Spleen (tissue), 11 donors: ENCODE measurements around the gene LMCD1. TPM values are rescaled to one million over a fixed set of nuclear protein-coding genes. Genes with fewer than 3 reads are reported as not detected.

Experiments
- DNase-seq: peaks from one replicate; pipeline ENCODE4 v3.0.0-alpha.2; 2020
- H3K27ac ChIP-seq, 8 donors: fragments of 200-600 bp; sonication (generic) in 7 of 8; 1 replicate in 4 of 8; 2 replicates in 4 of 8; pipeline versions ENCODE4 v1.5.0 to v1.8.0; 2016 to 2021; ENCODE audit warnings: inconsistent platforms in 4 of 8, mild to moderate bottlenecking in 4 of 8, moderate library complexity in 1 of 8
- H3K27me3 ChIP-seq, 7 donors: fragments of 200-600 bp; sonication (generic) in 6 of 7; replicated peaks in 1 of 7; 1 replicate in 4 of 7; 2 replicates in 3 of 7; pipeline versions ENCODE4 v1.5.0 to v1.8.0; 2016 to 2021; ENCODE audit warnings: inconsistent platforms in 3 of 7, mild to moderate bottlenecking in 1 of 7
- H3K36me3 ChIP-seq, 6 donors: fragments of 200-600 bp; sonication (generic) in 5 of 6; 1 replicate in 4 of 6; 2 replicates in 2 of 6; pipeline versions ENCODE4 v1.5.0 to v1.8.0; 2016 to 2021; ENCODE audit warnings: inconsistent platforms in 2 of 6
- H3K4me1 ChIP-seq, 6 donors: fragments of 200-600 bp; sonication (generic) in 5 of 6; 1 replicate in 3 of 6; 2 replicates in 3 of 6; pipeline versions ENCODE4 v1.5.0 to v1.8.0; 2016 to 2021; ENCODE audit warnings: inconsistent platforms in 3 of 6
- H3K4me3 ChIP-seq, 8 donors: fragments of 200-600 bp; sonication (generic) in 7 of 8; 1 replicate in 4 of 8; 2 replicates in 4 of 8; pipeline versions ENCODE4 v1.5.0 to v1.8.0; 2016 to 2021; ENCODE audit warnings: inconsistent platforms in 4 of 8, mild to moderate bottlenecking in 4 of 8, moderate library complexity in 2 of 8
- H3K9me3 ChIP-seq, 8 donors: fragments of 200-600 bp; sonication (generic) in 7 of 8; 1 replicate in 4 of 8; 2 replicates in 4 of 8; pipeline versions ENCODE4 v1.5.0 to v1.8.0; 2016 to 2021; ENCODE audit warnings: inconsistent platforms in 4 of 8
- CTCF ChIP-seq, 11 experiments: fragments of 200-600 bp in 7 of 11; fragments of 450-650 bp in 4 of 11; sonication (generic) in 4 of 11; IDR thresholded peaks in 8 of 11; conservative IDR thresholded peaks in 3 of 11; 1 replicate in 7 of 11; 2 replicates in 4 of 11; pipeline versions ENCODE4 v1.4.0 to v1.8.0; 2016 to 2021; ENCODE audit warnings: antibody characterized with exemption in 11 of 11, inconsistent platforms in 4 of 11, mild to moderate bottlenecking in 1 of 11
- POLR2A ChIP-seq, 3 donors: fragments of 450-650 bp; IDR thresholded peaks; one replicate each; pipeline ENCODE4 v1.5.1; 2017; ENCODE audit warnings: antibody characterized with exemption in 3 of 3, mild to moderate bottlenecking in 1 of 3
- POLR2AphosphoS5 ChIP-seq, 3 donors: sonication (generic); formaldehyde crosslinking; IDR thresholded peaks; one replicate each; pipeline ENCODE4 v1.5.1; 2017; ENCODE audit warnings: antibody characterized with exemption in 3 of 3
- WGBS, 5 donors: extraction: QIAGEN DNeasy Blood & Tissue Kit in 3 of 5; methylation state at CpG; one replicate each; pipeline versions ENCODE4 v1.1.5 to v1.1.7; 2013 to 2018; 5-methylcytosine and 5-hydroxymethylcytosine counted together
- intact Hi-C: fragments of 100-400 bp; cut with DNase I; formaldehyde crosslinking; loops from one replicate; pipeline ENCODE4 v1.15.0; 2023; ENCODE audit warnings: low total_unique reads
- polyA plus RNA-seq, 3 donors: library from polyadenylated mRNA; stranded (reverse); fragments of 200-250 nt; gene quantifications; one replicate each; pipeline ENCODE4 v1.2.1, GENCODE V29; 2013
- total RNA-seq, 7 donors: library from RNA; depleted of rRNA in 3 of 7; stranded (reverse); fragments of >200 nt in 3 of 7; fragmentation: NEBNext Ultra II Directional in 4 of 7; extraction: Animal tissue kit (Norgen Biotek cat#: 25700) in 4 of 7; gene quantifications; one replicate each; pipeline versions ENCODE4 v1.1.0 to v1.2.1, GENCODE V29; 2016 to 2021
- donor health status: healthy with polysubstance abuse.
- donor health status: DM: no; HTN: no; CAD: no; lungs with moderate emphysema.
- donor health status: DM: no; HTN: no; CAD: no.
- donor health status: Bipolar disorder and iron deficiency.
- donor health status: healthy.
- donor health status: DM: no; HTN: no; CAD: no.
- donor health status: DM: yes; HTN: yes; CAD: no.

LMCD1 gene
- total and polyA plus RNA-seq, 10 donors: 24.5 to 203 (median 78.7) TPM

DNA sequence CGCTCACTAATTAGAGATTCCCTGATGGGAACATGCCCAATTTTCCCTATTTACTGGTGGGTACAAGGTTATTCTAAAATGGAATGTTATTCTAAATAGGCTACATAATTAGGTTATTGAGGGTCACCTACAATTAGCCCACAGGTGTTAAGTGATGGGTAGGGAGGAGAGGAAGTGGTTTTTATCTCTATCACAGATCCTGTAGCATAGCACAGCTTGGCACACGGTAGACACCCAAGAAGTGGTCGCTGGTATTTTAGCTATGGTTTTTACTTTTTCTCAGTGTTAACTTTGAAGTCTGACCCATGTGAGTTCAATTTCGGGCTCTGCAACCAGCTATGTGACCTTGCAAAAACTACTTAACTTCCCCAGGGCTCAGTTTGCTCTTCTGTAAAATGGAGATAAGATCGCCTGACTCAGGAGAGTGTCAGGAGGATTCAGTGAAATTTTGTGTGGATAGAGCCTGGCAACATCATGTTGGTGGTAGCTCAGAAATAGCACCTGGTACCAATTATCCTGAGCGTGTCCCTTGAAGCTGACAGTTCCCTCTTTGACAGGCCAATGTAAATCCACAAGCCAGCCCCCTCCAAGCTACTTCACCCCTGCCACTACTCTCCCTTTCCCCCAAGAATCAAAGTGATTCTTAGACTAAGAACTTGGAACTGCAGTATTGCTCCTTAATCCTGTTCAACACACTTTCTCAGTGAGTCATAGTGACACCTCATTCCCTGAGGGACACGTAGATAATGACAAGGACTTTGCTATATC lies 8.7 kb upstream of the LMCD1 start:
- Histone ChIP-seq H3K27ac (no peak overlapping the region), H3K4me3 (no peak overlapping the region), H3K36me3 (no peaks in the 10 kb centered on the region), H3K9me3 (no peaks in the 10 kb centered on the region), H3K27me3 (no peaks in the 10 kb centered on the region), H3K4me1 (peaks cover 0 to 9% (median 0%) of the 10 kb centered on the region in 6 donors)
- TF ChIP-seq CTCF (IDR thresholded peaks at IDR 0.05 in 8 of 11, conservative IDR thresholded peaks at IDR 0.05 in 3 of 11) (no peak), POLR2AphosphoS5 (IDR thresholded peaks at IDR 0.05) (no peak), POLR2A (IDR thresholded peaks at IDR 0.05) (no peak)
- no peak for DNase-seq
- intact Hi-C loops: no loop called here
- WGBS, 5 donors: 72 to 88% (median 85%) methylated on average over 7 of the region's 7 CpGs

DNA sequence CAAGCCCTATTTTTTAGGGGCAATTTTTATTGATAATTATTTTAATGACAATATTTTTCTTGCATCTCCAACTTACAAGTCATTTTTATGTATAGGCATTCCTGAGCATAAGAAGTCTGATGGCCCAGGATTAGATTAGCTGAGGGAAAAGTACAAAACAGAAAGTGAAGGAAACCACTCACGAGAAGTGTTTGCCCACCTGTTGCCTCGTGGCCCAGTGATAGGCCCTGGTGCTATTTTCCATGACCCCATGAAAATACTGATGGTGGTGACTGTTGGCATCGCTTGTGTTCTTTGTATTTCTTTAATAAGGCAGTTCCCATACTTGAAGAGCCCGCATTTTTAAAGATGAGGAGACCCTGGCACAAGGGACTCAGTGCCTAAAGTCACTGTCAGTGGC lies 7.9 kb upstream of the LMCD1 start:
- 83 to 96% (median 92%) methylated on average over 4 of the region's 4 CpGs for WGBS, 5 donors
- peaks cover 0 to 9% (median 0%) of the 10 kb centered on the region in 6 donors for H3K4me1 ChIP-seq
- no peak overlapping the region for H3K4me3 ChIP-seq
- intact Hi-C loops: no loop called here
- H3K9me3 ChIP-seq: no peaks in the 10 kb centered on the region
- TF ChIP-seq POLR2AphosphoS5 (IDR thresholded peaks at IDR 0.05) (no peak), POLR2A (IDR thresholded peaks at IDR 0.05) (no peak), CTCF (IDR thresholded peaks at IDR 0.05 in 8 of 11, conservative IDR thresholded peaks at IDR 0.05 in 3 of 11) (no peak)
- H3K36me3 ChIP-seq: no peaks in the 10 kb centered on the region
- DNase-seq: no peak
- no peaks in the 10 kb centered on the region for H3K27me3 ChIP-seq
- H3K27ac ChIP-seq: no peak overlapping the region

GRCh38 chr3:8494327-8494726 lies 7.3 kb upstream of the LMCD1 start:
- intact Hi-C loops: no loop called here
- no peaks in the 10 kb centered on the region for H3K36me3 ChIP-seq
- no peaks in the 10 kb centered on the region for H3K27me3 ChIP-seq
- H3K4me1 ChIP-seq: peaks cover 0 to 9% (median 0%) of the 10 kb centered on the region in 6 donors
- no peak overlapping the region for H3K4me3 ChIP-seq
- H3K9me3 ChIP-seq: no peaks in the 10 kb centered on the region
- TF ChIP-seq POLR2A (IDR thresholded peaks at IDR 0.05): no peak
- TF ChIP-seq POLR2AphosphoS5 (IDR thresholded peaks at IDR 0.05): no peak
- no peak for TF ChIP-seq CTCF (IDR thresholded peaks at IDR 0.05 in 8 of 11, conservative IDR thresholded peaks at IDR 0.05 in 3 of 11)
- 94 to 99% (median 97%) methylated on average over 8 of the region's 8 CpGs for WGBS, 5 donors
- H3K27ac ChIP-seq: no peak overlapping the region
- no peak for DNase-seq

DNA sequence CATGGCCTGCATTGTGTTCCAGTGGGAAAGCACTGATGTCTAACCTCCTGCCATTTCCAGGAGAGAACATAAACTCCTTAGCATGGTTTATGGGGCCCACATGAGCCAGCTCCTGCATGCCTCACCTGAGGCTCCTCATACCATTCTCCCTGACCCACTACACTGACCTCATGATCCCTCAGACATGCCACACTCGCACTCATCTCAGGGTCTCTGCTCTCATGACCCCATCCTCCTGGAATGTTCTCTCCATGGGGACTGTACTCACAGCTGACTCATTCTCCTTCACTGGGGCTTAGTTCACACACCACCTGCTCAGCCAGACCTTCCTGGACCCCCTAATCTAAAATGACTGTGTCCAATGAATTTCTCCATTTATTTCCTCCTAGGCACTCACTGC lies 4.0 kb upstream of the LMCD1 start:
- Histone ChIP-seq H3K4me1 (peaks cover 0 to 21% (median 13%) of the 10 kb centered on the region in 6 donors), H3K27me3 (peaks cover 0 to 14% (median 0%) of the 10 kb centered on the region in 7 donors), H3K9me3 (no peaks in the 10 kb centered on the region), H3K36me3 (no peaks in the 10 kb centered on the region), H3K4me3 (no peak overlapping the region), H3K27ac (no peak overlapping the region)
- TF ChIP-seq CTCF (IDR thresholded peaks at IDR 0.05 in 8 of 11, conservative IDR thresholded peaks at IDR 0.05 in 3 of 11) (no peak), POLR2A (IDR thresholded peaks at IDR 0.05) (no peak), POLR2AphosphoS5 (IDR thresholded peaks at IDR 0.05) (no peak)
- intact Hi-C loops: no loop called here
- 73 to 96% (median 90%) methylated on average over 1 of the region's 1 CpG for WGBS, 5 donors
- no peak for DNase-seq
